T-helper 1 cell treated with Interleukin-12 subunit alpha and Interleukin-12 subunit beta and Interleukin-4 antibody, amounts not matched to agents 30 μg/mL and 1 μg/mL, for 36 hours (primary cell): ENCODE measurements around the gene DDOST.
A peak's percentile ranks its signal among the peaks of the same experiment; 100 is the strongest.
"Not testable (repeated sequence)": the region's sequence is repeated elsewhere in the genome, so short reads cannot be mapped to it uniquely, and the experiment has no call there.

Source experiments
- H3K27ac Mint-ChIP-seq: one replicate; pipeline ENCODE4 v1.8.0; 2021; ENCODE audit warnings: mild to moderate bottlenecking, mixed read lengths
- H3K27me3 Mint-ChIP-seq: one replicate; pipeline ENCODE4 v1.8.0; 2021; ENCODE audit warnings: low read depth, mixed read lengths
- H3K36me3 Mint-ChIP-seq: one replicate; pipeline ENCODE4 v1.8.0; 2021; ENCODE audit warnings: low read depth, mixed read lengths
- H3K4me1 Mint-ChIP-seq: one replicate; pipeline ENCODE4 v1.8.0; 2021; ENCODE audit warnings: low read depth, mixed read lengths
- H3K4me3 Mint-ChIP-seq: one replicate; pipeline ENCODE4 v1.8.0; 2021; ENCODE audit warnings: mild to moderate bottlenecking, moderate library complexity, mixed read lengths
- H3K9me3 Mint-ChIP-seq: one replicate; pipeline ENCODE4 v1.8.0; 2021; ENCODE audit warnings: mixed read lengths

DDOST gene

GRCh38 chr1:20682571-20683236, 21.5 kb upstream of the DDOST start:
- H3K4me3 Mint-ChIP-seq: no peak overlapping the region
- H3K4me1 Mint-ChIP-seq: peaks cover 11% of the 10 kb centered on the region
- H3K27me3 Mint-ChIP-seq: peaks cover 46% of the 10 kb centered on the region
- H3K27ac Mint-ChIP-seq: no peak overlapping the region
- peaks cover 3% of the 10 kb centered on the region for H3K36me3 Mint-ChIP-seq
- peaks cover 3% of the 10 kb centered on the region for H3K9me3 Mint-ChIP-seq

- H3K36me3 Mint-ChIP-seq: peaks cover 3% of the 10 kb centered on the region
- peaks cover 8% of the 10 kb centered on the region for H3K9me3 Mint-ChIP-seq
- peaks cover 11% of the 10 kb centered on the region for H3K4me1 Mint-ChIP-seq
- H3K4me3 Mint-ChIP-seq: no peak overlapping the region
- peaks cover 53% of the 10 kb centered on the region for H3K27me3 Mint-ChIP-seq
- no peak overlapping the region for H3K27ac Mint-ChIP-seq
These were observed 20.8 kb upstream of the DDOST start for GRCh38 chr1:20681999-20682398.

- Mint-ChIP-seq H3K4me1 (peaks cover 11% of the 10 kb centered on the region), H3K27me3 (peaks cover 62% of the 10 kb centered on the region), H3K9me3 (peaks cover 10% of the 10 kb centered on the region), H3K4me3 (no peak overlapping the region), H3K36me3 (peaks cover 3% of the 10 kb centered on the region), H3K27ac (no peak overlapping the region)
These were observed 19.1 kb upstream of the DDOST start for GRCh38 chr1:20680269-20680668.

- Mint-ChIP-seq H3K9me3 (peaks cover 10% of the 10 kb centered on the region), H3K4me3 (peak overlapping the region; percentile 45), H3K27ac (peak overlapping the region; percentile 62), H3K27me3 (peaks cover 56% of the 10 kb centered on the region), H3K4me1 (peaks cover 11% of the 10 kb centered on the region), H3K36me3 (peaks cover 3% of the 10 kb centered on the region)
These were observed 17.4 kb upstream of the DDOST start for GRCh38 chr1:20678599-20678998.

- H3K9me3 Mint-ChIP-seq: peaks cover 10% of the 10 kb centered on the region
- H3K36me3 Mint-ChIP-seq: not testable (repeated sequence)
These were observed 12.5 kb upstream of the DDOST start for GRCh38 chr1:20673626-20674025.

GRCh38 chr1:20672265-20672632, 11.1 kb upstream of the DDOST start:
- H3K4me1 Mint-ChIP-seq: no peaks in the 10 kb centered on the region
- peaks cover 5% of the 10 kb centered on the region for H3K9me3 Mint-ChIP-seq
- no peak overlapping the region for H3K4me3 Mint-ChIP-seq
- peaks cover 22% of the 10 kb centered on the region for H3K27me3 Mint-ChIP-seq
- H3K36me3 Mint-ChIP-seq: no peaks in the 10 kb centered on the region
- H3K27ac Mint-ChIP-seq: no peak overlapping the region

More at GRCh38 chr1:20673626-20674025, 12.5 kb upstream of the DDOST start:
- H3K4me1 Mint-ChIP-seq, H3K27ac Mint-ChIP-seq, H3K4me3 Mint-ChIP-seq: not testable (repeated sequence)
- peaks cover 33% of the 10 kb centered on the region for H3K27me3 Mint-ChIP-seq

GRCh38 chr1:20670936-20671335, 9.8 kb upstream of the DDOST start:
- no peaks in the 10 kb centered on the region for H3K9me3 Mint-ChIP-seq
- H3K36me3 Mint-ChIP-seq: no peaks in the 10 kb centered on the region
- no peak overlapping the region for H3K4me3 Mint-ChIP-seq
- H3K27ac Mint-ChIP-seq: no peak overlapping the region
- no peaks in the 10 kb centered on the region for H3K4me1 Mint-ChIP-seq
- H3K27me3 Mint-ChIP-seq: peaks cover 13% of the 10 kb centered on the region

- Mint-ChIP-seq H3K27me3 (peaks cover 10% of the 10 kb centered on the region), H3K27ac (no peak overlapping the region), H3K4me1 (no peaks in the 10 kb centered on the region), H3K36me3 (no peaks in the 10 kb centered on the region), H3K9me3 (no peaks in the 10 kb centered on the region), H3K4me3 (no peak overlapping the region)
These were observed 7.4 kb upstream of the DDOST start for GRCh38 chr1:20668581-20668980.

- H3K4me3 Mint-ChIP-seq: no peak overlapping the region
- H3K9me3 Mint-ChIP-seq: no peaks in the 10 kb centered on the region
- H3K4me1 Mint-ChIP-seq: peaks cover 8% of the 10 kb centered on the region
- no peaks in the 10 kb centered on the region for H3K36me3 Mint-ChIP-seq
- no peaks in the 10 kb centered on the region for H3K27me3 Mint-ChIP-seq
- no peak overlapping the region for H3K27ac Mint-ChIP-seq
These were observed 5.6 kb upstream of the DDOST start for GRCh38 chr1:20666804-20667203.

- H3K36me3 Mint-ChIP-seq: peaks cover 2% of the 10 kb centered on the region
- no peak overlapping the region for H3K27ac Mint-ChIP-seq
- H3K27me3 Mint-ChIP-seq: no peaks in the 10 kb centered on the region
- H3K9me3 Mint-ChIP-seq: no peaks in the 10 kb centered on the region
- H3K4me1 Mint-ChIP-seq: peaks cover 9% of the 10 kb centered on the region
- H3K4me3 Mint-ChIP-seq: no peak overlapping the region
These were observed 5.0 kb upstream of the DDOST start for GRCh38 chr1:20666146-20666545.

GRCh38 chr1:20665726-20666125, 4.6 kb upstream of the DDOST start:
- Mint-ChIP-seq H3K9me3 (no peaks in the 10 kb centered on the region), H3K4me1 (peaks cover 9% of the 10 kb centered on the region), H3K27ac (no peak overlapping the region), H3K36me3 (peaks cover 3% of the 10 kb centered on the region), H3K4me3 (no peak overlapping the region), H3K27me3 (no peaks in the 10 kb centered on the region)

GRCh38 chr1:20663969-20664715, 3.0 kb upstream of the DDOST start:
- peaks cover 15% of the 10 kb centered on the region for H3K36me3 Mint-ChIP-seq
- H3K9me3 Mint-ChIP-seq: no peaks in the 10 kb centered on the region
- H3K27ac Mint-ChIP-seq: no peak overlapping the region
- H3K4me3 Mint-ChIP-seq: no peak overlapping the region
- no peaks in the 10 kb centered on the region for H3K27me3 Mint-ChIP-seq
- H3K4me1 Mint-ChIP-seq: peaks cover 22% of the 10 kb centered on the region

GRCh38 chr1:20663365-20663764, 2.2 kb upstream of the DDOST start:
- Mint-ChIP-seq H3K4me1 (peaks cover 25% of the 10 kb centered on the region), H3K9me3 (no peaks in the 10 kb centered on the region), H3K36me3 (peaks cover 15% of the 10 kb centered on the region), H3K27ac (no peak overlapping the region), H3K27me3 (no peaks in the 10 kb centered on the region), H3K4me3 (peak overlapping the region; percentile 93)

GRCh38 chr1:20662110-20662475, 924 bp upstream of the DDOST start:
- H3K4me1 Mint-ChIP-seq: peaks cover 25% of the 10 kb centered on the region
- peak overlapping the region; percentile 90 for H3K27ac Mint-ChIP-seq
- H3K36me3 Mint-ChIP-seq: peaks cover 16% of the 10 kb centered on the region
- no peaks in the 10 kb centered on the region for H3K27me3 Mint-ChIP-seq
- peak overlapping the region; percentile 93 for H3K4me3 Mint-ChIP-seq
- H3K9me3 Mint-ChIP-seq: no peaks in the 10 kb centered on the region

- H3K36me3 Mint-ChIP-seq: peaks cover 23% of the 10 kb centered on the region
- peak overlapping the region; percentile 90 for H3K27ac Mint-ChIP-seq
- no peaks in the 10 kb centered on the region for H3K9me3 Mint-ChIP-seq
- H3K27me3 Mint-ChIP-seq: no peaks in the 10 kb centered on the region
- H3K4me1 Mint-ChIP-seq: peaks cover 25% of the 10 kb centered on the region
- peak overlapping the region; percentile 93 for H3K4me3 Mint-ChIP-seq
These were observed 342 bp downstream of the DDOST start for GRCh38 chr1:20660847-20661206.
